GM12872 (cell line): Measurements from ENCODE around the gene DNER.

Experiments used
- CTCF ChIP-seq: IDR thresholded peaks from 3 replicates; pipeline ENCODE4 v1.5.1; 2011; ENCODE audit warnings: low read depth, mild to moderate bottlenecking, low read length, moderate library complexity; ENCODE audit not compliant: insufficient read depth

The DNER gene

GRCh38 chr2:229713371-229714079, 830 bp downstream of the DNER start:
- TF ChIP-seq CTCF: no peak

GRCh38 chr2:229712136-229712535, 2.2 kb downstream of the DNER start:
- TF ChIP-seq CTCF: peak; percentile 21; the same call in 1 of the 3 replicates

GRCh38 chr2:229708335-229708734, 6.0 kb downstream of the DNER start:
- no peak for TF ChIP-seq CTCF

- no peak for TF ChIP-seq CTCF
These were observed 10.3 kb downstream of the DNER start for GRCh38 chr2:229703909-229704630.

GRCh38 chr2:229701716-229702115, 12.6 kb downstream of the DNER start:
- TF ChIP-seq CTCF: no peak

GRCh38 chr2:229701062-229701461, 13.3 kb downstream of the DNER start:
- TF ChIP-seq CTCF: no peak

- TF ChIP-seq CTCF: no peak
These were observed 18.4 kb downstream of the DNER start for GRCh38 chr2:229695961-229696360.
